ENCODE measurements around the gene BEST4.

Gene BEST4

DNA sequence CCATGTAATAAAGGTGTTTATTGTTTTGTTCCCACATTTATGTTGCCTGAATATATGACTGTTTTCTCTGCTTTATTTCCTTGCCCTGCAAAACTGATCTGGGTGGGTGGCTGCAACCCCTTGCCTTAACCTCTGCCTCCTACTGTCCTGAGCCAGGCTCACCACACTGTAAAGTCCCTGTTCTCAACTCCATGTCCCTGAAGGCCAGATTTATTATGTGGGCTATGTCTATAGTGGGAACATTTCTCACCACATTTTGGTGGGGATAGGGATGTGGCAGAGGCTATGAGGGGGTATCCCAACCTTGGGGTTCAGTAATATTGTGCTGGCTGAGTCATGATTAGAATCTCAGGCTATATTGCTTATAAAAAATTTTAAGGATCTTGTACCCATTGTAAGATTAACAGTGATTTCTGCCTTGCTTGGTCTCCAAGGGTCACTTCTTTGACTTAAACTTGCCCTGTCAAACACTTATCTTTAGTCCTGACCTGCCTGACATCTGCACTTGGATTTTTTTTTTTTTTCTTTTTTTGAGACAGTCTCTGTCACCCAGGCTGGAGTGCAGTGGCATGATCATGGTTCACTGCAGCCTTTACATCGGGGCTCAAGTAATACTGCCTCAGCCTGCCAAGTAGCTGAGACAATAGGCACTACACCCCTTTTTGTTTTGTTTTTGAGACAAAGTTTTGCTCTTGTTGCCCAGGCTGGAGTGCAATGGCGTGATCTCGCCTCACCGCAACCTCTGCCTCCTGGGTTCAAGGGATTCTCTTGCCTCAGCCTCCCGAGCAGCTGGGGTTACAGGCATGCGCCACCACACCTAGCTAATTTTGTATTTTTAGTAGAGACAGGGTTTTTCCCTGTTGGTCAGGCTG is 9.0 kb downstream of the BEST4 start:
- Histone ChIP-seq H3K36me3 (ENCODE audit: insufficient read depth, low read length) (peaks cover 57% of the 10 kb centered on the region), H3K27ac (ENCODE audit: low read length) (no peak overlapping the region), H3K4me1 (ENCODE audit: insufficient read depth, low read length) (peaks cover 34% of the 10 kb centered on the region), H3K4me2 (ENCODE audit: insufficient read depth, low read length) (peak overlapping the region; percentile 86; the same call in 1 of the 2 replicates), H3K79me2 (ENCODE audit: insufficient read depth, low read length) (peaks cover 46% of the 10 kb centered on the region), H3K9ac (ENCODE audit: low read depth, low read length) (no peak overlapping the region), H2AFZ (ENCODE audit: low read depth, low read length) (no peak overlapping the region), H3K4me3 (ENCODE audit: low read depth in 1 of 2, low read length in 2 of 2) (no peak overlapping the region), H3K27me3 (ENCODE audit: insufficient read depth, low read length, poor library complexity) (no peaks in the 10 kb centered on the region), H4K20me1 (ENCODE audit: insufficient read depth, low read length) (peaks cover 34% of the 10 kb centered on the region), H3K9me3 (ENCODE audit: insufficient read depth, low read length, severe bottlenecking) (no peaks in the 10 kb centered on the region)
- DNase-seq (no peak), ATAC-seq (ENCODE audit: insufficient read depth, low read depth) (no peak)
- TF ChIP-seq EZH2 (IDR thresholded peaks at IDR 0.05; ENCODE audit: borderline replicate concordance, low read depth, low read length, severe bottlenecking) = no peak
- TF ChIP-seq, protein P1, sequence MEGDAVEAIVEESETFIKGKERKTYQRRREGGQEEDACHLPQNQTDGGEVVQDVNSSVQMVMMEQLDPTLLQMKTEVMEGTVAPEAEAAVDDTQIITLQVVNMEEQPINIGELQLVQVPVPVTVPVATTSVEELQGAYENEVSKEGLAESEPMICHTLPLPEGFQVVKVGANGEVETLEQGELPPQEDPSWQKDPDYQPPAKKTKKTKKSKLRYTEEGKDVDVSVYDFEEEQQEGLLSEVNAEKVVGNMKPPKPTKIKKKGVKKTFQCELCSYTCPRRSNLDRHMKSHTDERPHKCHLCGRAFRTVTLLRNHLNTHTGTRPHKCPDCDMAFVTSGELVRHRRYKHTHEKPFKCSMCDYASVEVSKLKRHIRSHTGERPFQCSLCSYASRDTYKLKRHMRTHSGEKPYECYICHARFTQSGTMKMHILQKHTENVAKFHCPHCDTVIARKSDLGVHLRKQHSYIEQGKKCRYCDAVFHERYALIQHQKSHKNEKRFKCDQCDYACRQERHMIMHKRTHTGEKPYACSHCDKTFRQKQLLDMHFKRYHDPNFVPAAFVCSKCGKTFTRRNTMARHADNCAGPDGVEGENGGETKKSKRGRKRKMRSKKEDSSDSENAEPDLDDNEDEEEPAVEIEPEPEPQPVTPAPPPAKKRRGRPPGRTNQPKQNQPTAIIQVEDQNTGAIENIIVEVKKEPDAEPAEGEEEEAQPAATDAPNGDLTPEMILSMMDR (IDR thresholded peaks at IDR 0.05; ENCODE audit: borderline replicate concordance, extremely low read depth, low read length, poor library complexity, severe bottlenecking) = no peak

DNA sequence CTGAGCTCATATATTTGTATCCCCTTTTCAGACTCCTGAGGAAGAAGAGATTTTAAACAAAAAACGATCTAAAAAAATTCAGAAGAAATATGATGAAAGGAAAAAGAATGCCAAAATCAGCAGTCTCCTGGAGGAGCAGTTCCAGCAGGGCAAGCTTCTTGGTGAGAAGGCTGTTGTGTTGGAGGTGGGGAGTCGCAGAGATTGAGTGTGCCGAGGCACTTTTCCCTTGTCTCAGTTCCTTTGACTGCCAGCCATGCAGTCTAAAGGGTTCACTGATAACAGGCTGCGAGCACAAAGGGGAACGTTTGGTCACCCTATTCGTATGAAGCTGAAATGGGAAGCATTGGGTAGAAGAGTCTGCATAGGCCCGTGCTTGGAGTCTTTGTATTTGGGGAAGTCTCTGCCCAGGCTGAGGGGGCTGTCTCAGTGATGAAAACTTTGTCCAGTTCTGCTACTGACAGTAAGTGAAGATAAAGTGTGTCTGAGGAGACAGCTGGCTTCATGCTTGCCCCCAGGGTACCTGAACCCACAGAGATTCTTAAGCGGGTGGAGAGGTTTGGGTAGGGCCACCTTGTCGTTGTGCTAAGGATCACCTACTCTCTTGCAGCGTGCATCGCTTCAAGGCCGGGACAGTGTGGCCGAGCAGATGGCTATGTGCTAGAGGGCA is 9.9 kb downstream of the BEST4 start:
- no peak for ATAC-seq (ENCODE audit: insufficient read depth, low read depth)
- Histone ChIP-seq H4K20me1 (ENCODE audit: insufficient read depth, low read length) (peaks cover 34% of the 10 kb centered on the region), H3K9ac (ENCODE audit: low read depth, low read length) (no peak overlapping the region), H3K36me3 (ENCODE audit: insufficient read depth, low read length) (peaks cover 57% of the 10 kb centered on the region), H3K79me2 (ENCODE audit: insufficient read depth, low read length) (peaks cover 46% of the 10 kb centered on the region), H3K9me3 (ENCODE audit: insufficient read depth, low read length, severe bottlenecking) (no peaks in the 10 kb centered on the region), H2AFZ (ENCODE audit: low read depth, low read length) (no peak overlapping the region), H3K4me2 (ENCODE audit: insufficient read depth, low read length) (peak overlapping the region; percentile 86; the same call in 1 of the 2 replicates), H3K4me3 (ENCODE audit: low read depth in 1 of 2, low read length in 2 of 2) (peak overlapping the region in 1 of 2 experiments; percentile 91; a peak in 1 of 4 replicates), H3K4me1 (ENCODE audit: insufficient read depth, low read length) (peaks cover 34% of the 10 kb centered on the region), H3K27ac (ENCODE audit: low read length) (no peak overlapping the region), H3K27me3 (ENCODE audit: insufficient read depth, low read length, poor library complexity) (no peaks in the 10 kb centered on the region)
- TF ChIP-seq, protein P1 (IDR thresholded peaks at IDR 0.05; ENCODE audit: borderline replicate concordance, extremely low read depth, low read length, poor library complexity, severe bottlenecking) = no peak
- TF ChIP-seq EZH2 (IDR thresholded peaks at IDR 0.05; ENCODE audit: borderline replicate concordance, low read depth, low read length, severe bottlenecking) = no peak
- no peak for DNase-seq

DNA sequence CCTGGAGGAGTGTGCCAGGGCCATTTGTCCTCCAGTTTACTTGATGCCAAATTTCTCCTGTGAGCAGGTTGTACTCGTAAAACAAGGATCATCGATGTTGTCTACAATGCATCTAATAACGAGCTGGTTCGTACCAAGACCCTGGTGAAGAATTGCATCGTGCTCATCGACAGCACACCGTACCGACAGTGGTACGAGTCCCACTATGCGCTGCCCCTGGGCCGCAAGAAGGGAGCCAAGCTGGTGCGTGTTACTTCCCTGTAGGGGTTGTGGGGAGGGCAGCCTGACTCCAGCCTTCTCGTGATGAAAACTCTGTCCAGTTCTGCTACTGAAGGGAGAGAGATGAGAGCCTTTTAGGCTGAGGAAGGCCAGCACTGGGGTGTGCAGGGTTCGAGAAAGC is 10.4 kb downstream of the BEST4 start:
- TF ChIP-seq, protein P1 (IDR thresholded peaks at IDR 0.05; ENCODE audit: borderline replicate concordance, extremely low read depth, low read length, poor library complexity, severe bottlenecking) = no peak
- no peak for TF ChIP-seq EZH2 (IDR thresholded peaks at IDR 0.05; ENCODE audit: borderline replicate concordance, low read depth, low read length, severe bottlenecking)
- DNase-seq (no peak), ATAC-seq (ENCODE audit: insufficient read depth, low read depth) (no peak)
- Histone ChIP-seq H3K27ac (ENCODE audit: low read length) (peak overlapping the region; percentile 14; the same call in 1 of the 2 replicates), H3K27me3 (ENCODE audit: insufficient read depth, low read length, poor library complexity) (no peaks in the 10 kb centered on the region), H3K4me3 (ENCODE audit: low read depth in 1 of 2, low read length in 2 of 2) (peak overlapping the region in 1 of 2 experiments; percentile 91; a peak in 1 of 4 replicates), H3K36me3 (ENCODE audit: insufficient read depth, low read length) (peaks cover 57% of the 10 kb centered on the region), H3K4me1 (ENCODE audit: insufficient read depth, low read length) (peaks cover 34% of the 10 kb centered on the region), H3K4me2 (ENCODE audit: insufficient read depth, low read length) (peak overlapping the region; percentile 86), H2AFZ (ENCODE audit: low read depth, low read length) (no peak overlapping the region), H3K79me2 (ENCODE audit: insufficient read depth, low read length) (peaks cover 46% of the 10 kb centered on the region), H4K20me1 (ENCODE audit: insufficient read depth, low read length) (peaks cover 34% of the 10 kb centered on the region), H3K9ac (ENCODE audit: low read depth, low read length) (peak overlapping the region; percentile 89), H3K9me3 (ENCODE audit: insufficient read depth, low read length, severe bottlenecking) (no peaks in the 10 kb centered on the region)

Data from DND-41 (cell line).